K562 (cell line): Measurements from ENCODE around the gene PIGX. TPM values are rescaled to one million over a fixed set of nuclear protein-coding genes. Genes with fewer than 3 reads are reported as not detected.
A peak's percentile ranks its signal among the peaks of the same experiment; 100 is the strongest.

Experiments
- FOSL1 ChIP-seq: fragments of 200-800 bp; sonication (Bioruptor generic); conservative IDR thresholded peaks from 2 replicates; pipeline ENCODE4 v1.6.1; 2016; ENCODE audit warnings: missing genetic modification characterization, missing compliant biosample characterization
- IRF9 ChIP-seq: fragments of 450-650 bp; IDR thresholded peaks from 2 replicates; pipeline ENCODE4 v1.6.1; 2016; ENCODE audit warnings: missing biosample characterization, missing genetic modification characterization
- NBN ChIP-seq: fragments of 450-650 bp; IDR thresholded peaks from 2 replicates; pipeline ENCODE4 v1.6.1; 2016; ENCODE audit warnings: low read depth, mild to moderate bottlenecking
- NFE2L1 ChIP-seq: fragments of 450-650 bp; IDR thresholded peaks from 2 replicates; pipeline ENCODE4 v1.6.1; 2016; ENCODE audit warnings: missing genetic modification characterization, low read depth, mild to moderate bottlenecking, missing compliant biosample characterization, moderate library complexity, borderline replicate concordance
- PURB ChIP-seq: sonication (generic); formaldehyde crosslinking; IDR thresholded peaks from 2 replicates; pipeline ENCODE4 v1.9.0; 2021; ENCODE audit warnings: low read depth, mild to moderate bottlenecking, missing genetic modification reagents
- RAD21 ChIP-seq, 2 experiments: fragments of 250-450 bp in 1 of 2; fragments of 450-650 bp in 1 of 2; sonication (Bioruptor Pico) in 1 of 2; formaldehyde crosslinking in 1 of 2; IDR thresholded peaks in 1 of 2; conservative IDR thresholded peaks in 1 of 2; 2 replicates each; pipeline versions ENCODE4 v1.4.0 to v1.8.0; 2020 to 2022; ENCODE audit warnings: mild to moderate bottlenecking in 2 of 2, moderate library complexity in 1 of 2
- REST ChIP-seq, 2 experiments: fragments of 450-650 bp; formaldehyde crosslinking in 1 of 2; IDR thresholded peaks; 2 replicates each; pipeline versions ENCODE4 v1.4.0 to v1.6.1; 2014 to 2020; ENCODE audit warnings: mild to moderate bottlenecking in 2 of 2, borderline replicate concordance in 1 of 2, low read depth in 1 of 2
- ZNF282 ChIP-seq: sonication (generic); formaldehyde crosslinking; IDR thresholded peaks from 2 replicates; pipeline ENCODE4 v1.8.1; 2023; ENCODE audit warnings: missing genetic modification reagents
- polyA plus RNA-seq, 8 experiments: library from polyadenylated mRNA; depleted of rRNA in 4 of 8; stranded (reverse) in 5 of 8; unstranded in 3 of 8; fragments of >200 nt; fragmentation: Nextera tagmentation in 2 of 8; fragmentation: Illumina TruSeq in 1 of 8; extraction: Ambion mirVana in 2 of 8; extraction: Trizol in 1 of 8; gene quantifications; 2 replicates each; pipeline versions ENCODE4 v1.2.1 to v1.2.3, GENCODE V29; 2011 to 2014; ENCODE audit warnings: inconsistent platforms in 1 of 8, missing spikeins in 1 of 8
- total RNA-seq, 7 experiments: library from RNA; depleted of rRNA in 6 of 7; stranded (reverse); fragments of >200 nt in 6 of 7; fragmentation: Illumina TruSeq in 2 of 7; extraction: Trizol in 2 of 7; gene quantifications; 2 replicates each; pipeline versions ENCODE4 v1.2.1 to v1.2.3, GENCODE V29; 2011 to 2021; ENCODE audit warnings: low replicate concordance in 1 of 7

Gene PIGX
- total and polyA plus RNA-seq, 9 of the 15 experiments (the other 6 are each of a cell fraction or from before 2014, with no cell fraction given): 3.7 to 36.3 (median 26.9) TPM

GRCh38 chr3:196684548-196685407 lies 27.4 kb upstream of the PIGX start (continued):
- TF ChIP-seq IRF9 (tag): no peak
- TF ChIP-seq NFE2L1 (tag): no peak
- no peak for TF ChIP-seq PURB (CRISPR knock-in tag)
- peak; percentile 93 for TF ChIP-seq REST (IDR thresholded peaks at IDR 0.05; ENCODE audit: borderline replicate concordance)
- TF ChIP-seq REST (CRISPR knock-in tag; IDR thresholded peaks at IDR 0.05; ENCODE audit: low read depth): no peak
- TF ChIP-seq RAD21 (CRISPR knock-in tag; conservative IDR thresholded peaks at IDR 0.05 in 1 of 2, IDR thresholded peaks at IDR 0.05 in 1 of 2): peak; percentile 96 to 97
- 0 out of 2 replicates have a peak, but pooled peaks have one; percentile 16 for TF ChIP-seq FOSL1 (tag)
- no peak for TF ChIP-seq NBN
- no peak for TF ChIP-seq ZNF282 (CRISPR knock-in tag)
